HG03066 (cell line): ENCODE data around the gene OXSR1.
"Not testable (repeated sequence)": the region's sequence is repeated elsewhere in the genome, so short reads cannot be mapped to it uniquely, and the experiment has no call there.

Experiments
- ATAC-seq: cut with Tn5 transposase; IDR thresholded peaks from one replicate; pipeline ENCODE4 v1.9.1; 2021; ENCODE audit warnings: low read depth; ENCODE audit not compliant: unreplicated experiment

Gene OXSR1

GRCh38 chr3:38264779-38265178 lies 99.4 kb downstream of the OXSR1 start:
- no peak for ATAC-seq

GRCh38 chr3:38265604-38266307 lies 100.4 kb downstream of the OXSR1 start, which contains the start of gene SLC22A13:
Gene SLC22A13, plus strand, starts transcription at chr3:38265812. Its CDS starts 49 bp downstream, at chr3:38265861.
- no peak for ATAC-seq

GRCh38 chr3:38266810-38267209 lies 101.5 kb downstream of the OXSR1 start:
- ATAC-seq = no peak

GRCh38 chr3:38267662-38268061 lies 102.3 kb downstream of the OXSR1 start:
- no peak for ATAC-seq

DNA sequence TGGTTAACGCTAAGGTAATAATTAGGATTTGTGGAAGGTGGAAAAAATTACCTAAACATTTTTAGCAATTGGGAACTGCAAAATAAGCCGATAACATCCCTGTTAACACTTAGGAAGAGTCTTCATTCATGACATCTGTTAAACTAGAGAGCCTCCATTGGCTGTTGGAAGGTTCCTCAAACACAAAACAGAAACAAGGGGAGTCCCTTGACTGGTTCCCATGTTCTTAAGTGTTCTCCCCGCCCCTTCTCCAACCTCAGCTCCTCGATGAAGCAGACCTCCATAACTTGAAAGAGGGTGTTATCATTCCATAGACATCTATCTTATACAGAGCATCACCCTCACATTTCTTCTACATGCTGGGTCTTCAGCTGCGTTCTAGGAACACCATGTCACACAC lies 102.8 kb downstream of the OXSR1 start:
- no peak for ATAC-seq

DNA sequence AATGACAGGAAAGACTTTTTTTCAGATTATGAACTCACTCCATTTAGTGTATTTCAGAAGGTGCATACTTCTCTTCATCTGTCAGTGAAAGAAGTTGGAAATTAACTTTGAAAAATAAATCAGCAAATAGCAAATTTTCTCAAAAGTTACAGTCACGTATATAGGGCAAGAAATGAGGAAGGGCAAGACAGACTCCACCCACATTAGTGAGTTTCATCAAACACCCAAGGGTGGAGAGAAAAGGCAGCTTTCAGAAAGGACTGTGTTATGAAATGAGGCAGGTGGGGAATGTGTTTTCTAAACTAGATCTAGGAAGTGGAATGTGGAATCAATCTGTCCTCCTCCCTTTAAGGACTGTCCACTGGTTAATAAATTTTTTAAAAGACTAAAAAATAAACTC lies 103.2 kb downstream of the OXSR1 start:
- no peak for ATAC-seq

- ATAC-seq = no peak
Measured at GRCh38 chr3:38270606-38271005, 105.3 kb downstream of the OXSR1 start.

DNA sequence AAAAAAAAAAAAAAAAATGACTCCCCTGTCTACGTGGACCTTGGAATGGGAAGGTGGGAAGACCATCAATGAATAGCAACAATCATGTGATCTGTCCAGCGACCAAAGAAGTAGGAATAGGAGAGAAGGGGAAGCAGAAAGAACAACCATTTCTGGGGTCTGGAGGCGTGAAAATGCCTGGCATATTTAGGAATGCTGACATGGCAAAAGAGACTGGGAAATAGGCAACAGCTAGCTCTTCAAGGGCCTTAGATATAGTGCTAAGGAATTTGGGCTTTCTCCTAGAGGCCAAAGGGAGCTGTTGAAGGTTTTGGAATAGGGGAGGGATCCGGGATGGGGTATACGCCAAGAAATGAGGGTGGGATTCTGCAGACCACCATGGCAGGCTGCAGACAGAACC lies 106.2 kb downstream of the OXSR1 start:
- ATAC-seq = no peak

GRCh38 chr3:38274864-38275649 lies 109.7 kb downstream of the OXSR1 start:
- no peak for ATAC-seq

- ATAC-seq = no peak
Measured at GRCh38 chr3:38275658-38276057, 110.3 kb downstream of the OXSR1 start.

DNA sequence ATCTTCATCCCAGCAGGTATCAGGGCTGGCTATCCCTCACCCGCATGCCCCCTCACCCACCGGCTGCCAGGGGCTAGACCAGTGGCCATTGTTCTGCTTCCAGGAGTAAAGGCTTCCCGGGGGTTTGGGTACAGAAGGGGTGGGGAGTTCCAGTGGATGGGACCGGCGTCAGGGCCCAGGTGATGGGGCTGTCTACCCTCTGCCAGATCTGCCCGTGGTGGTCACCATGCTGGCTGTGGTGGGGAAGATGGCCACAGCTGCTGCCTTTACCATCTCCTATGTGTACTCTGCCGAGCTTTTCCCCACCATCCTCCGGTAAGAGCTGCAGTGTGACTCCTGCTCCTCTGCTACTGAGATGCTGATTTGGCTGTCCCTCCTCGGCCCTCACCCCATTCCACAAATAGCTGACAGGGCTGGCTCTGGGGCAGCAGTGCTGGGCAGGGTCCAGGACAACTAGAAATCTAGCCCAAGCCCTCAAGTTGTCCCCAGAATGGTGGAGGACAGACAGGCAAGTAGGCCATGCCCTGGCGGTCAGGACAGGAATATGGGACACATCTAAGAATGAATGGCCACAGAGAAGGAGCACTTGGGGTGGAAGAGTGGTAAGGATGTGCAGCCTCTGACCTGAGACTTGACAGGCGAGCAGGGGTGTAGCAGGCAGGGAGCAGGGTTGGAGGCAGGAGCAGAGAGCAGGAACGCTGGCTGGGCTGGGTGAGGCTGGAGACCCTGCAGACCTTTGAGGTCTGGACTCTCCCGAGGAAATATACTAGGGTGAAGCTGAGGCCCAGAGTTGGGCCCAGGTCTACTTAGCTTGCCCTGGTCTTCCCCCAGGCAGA lies 111.0 kb downstream of the OXSR1 start:
- ATAC-seq = no peak

- no peak for ATAC-seq
Measured at GRCh38 chr3:38276917-38277630, 111.7 kb downstream of the OXSR1 start.

GRCh38 chr3:38278841-38279240 lies 113.5 kb downstream of the OXSR1 start:
- ATAC-seq = no peak

DNA sequence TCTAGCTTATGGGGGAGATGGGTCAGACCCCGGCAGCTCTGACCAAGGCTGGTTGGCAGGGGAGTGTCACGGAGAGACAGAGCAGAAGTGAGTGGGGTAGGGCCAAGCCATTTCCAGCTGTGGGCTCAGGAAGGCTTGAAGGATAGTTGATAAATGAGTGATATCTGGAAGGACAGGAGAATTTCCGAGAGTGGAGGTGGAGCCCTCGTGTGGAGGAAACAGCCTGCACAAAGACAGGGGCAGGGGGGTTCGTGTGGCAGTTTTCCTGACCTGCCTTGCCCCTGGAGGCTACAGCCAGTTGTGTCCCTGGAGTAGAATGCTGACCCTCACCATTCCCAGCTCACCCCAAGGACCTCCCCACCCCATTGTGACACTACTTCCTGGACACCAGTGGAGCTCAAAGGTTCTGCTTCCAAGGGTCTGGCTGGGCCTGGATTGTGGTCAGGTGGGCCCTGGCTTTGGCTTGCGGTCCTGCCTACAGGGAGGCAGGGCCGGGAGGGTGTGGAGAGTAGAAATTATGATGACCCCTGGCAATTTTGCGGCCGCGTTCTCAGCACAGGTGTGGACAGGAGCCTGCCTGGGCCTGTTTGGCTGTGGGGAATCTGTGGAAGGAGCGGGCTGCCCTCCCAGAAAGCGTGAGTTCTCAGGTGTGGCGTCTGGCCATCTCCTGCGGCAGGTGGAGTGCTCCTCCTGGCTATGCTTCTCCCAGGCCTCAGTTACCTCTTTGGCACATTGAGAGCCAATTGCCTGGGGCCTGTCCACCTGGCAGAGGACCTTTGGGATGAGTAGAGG lies 116.8 kb downstream of the OXSR1 start, which contains the start of gene SLC22A14:
SLC22A14 (plus strand) TSS at position 400 of the 792 bp plus-strand sequence. CDS start 23,733 bp downstream, outside the sequence.
- ATAC-seq = no peak

GRCh38 chr3:38283810-38284755 lies 118.7 kb downstream of the OXSR1 start:
- ATAC-seq = no peak

- no peak for ATAC-seq
Measured at GRCh38 chr3:38284756-38285150, 119.4 kb downstream of the OXSR1 start.

DNA sequence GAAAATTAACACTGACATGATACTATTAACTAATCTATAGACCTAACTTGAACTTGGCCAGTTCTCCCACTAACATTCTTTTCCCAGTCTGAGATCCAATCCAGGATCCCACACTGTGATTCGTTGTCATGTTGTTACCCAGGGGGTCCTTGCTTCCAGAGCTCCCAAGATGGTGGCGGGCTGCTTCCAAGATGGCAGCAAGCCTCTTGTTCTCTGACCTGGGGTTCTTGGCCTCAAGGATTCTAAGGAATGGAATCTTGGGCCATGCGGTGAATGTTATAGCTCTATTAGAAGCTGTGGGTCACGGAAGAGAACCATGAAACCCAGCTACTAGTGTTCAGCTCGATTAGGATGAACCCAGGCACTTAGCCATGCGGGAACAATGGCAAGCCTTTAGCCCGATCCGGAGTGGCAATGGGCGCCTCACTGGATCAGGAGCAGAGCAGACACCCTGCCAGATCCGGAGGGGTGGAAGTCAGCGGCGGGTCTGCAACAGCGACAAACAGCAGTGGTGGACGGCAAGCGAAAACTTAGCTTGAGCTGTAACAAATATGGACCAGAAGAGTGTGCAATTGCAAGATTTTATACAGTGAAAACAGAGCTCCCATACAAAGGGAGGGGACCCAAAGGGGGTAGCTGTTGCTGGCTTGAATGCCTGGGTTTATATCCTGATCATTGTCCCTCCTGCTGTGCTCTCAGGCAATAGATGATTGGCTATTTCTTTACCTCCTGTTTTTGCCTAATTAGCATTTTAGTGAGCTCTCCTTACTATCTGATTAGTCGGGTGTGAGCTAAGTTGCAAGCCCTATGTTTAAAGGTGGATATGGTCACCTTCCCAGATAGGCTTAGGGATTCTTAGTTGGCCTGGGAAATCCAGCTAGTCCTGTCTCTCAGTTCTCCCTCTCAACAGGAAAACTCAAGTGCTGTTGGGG lies 124.2 kb downstream of the OXSR1 start:
- not testable (repeated sequence) for ATAC-seq
